T47D (cell line): Measurements from ENCODE around the gene GAREM2.

Source experiments
- DNase-seq, 2 experiments: peaks; one replicate each; pipeline versions ENCODE4 v3.0.0 to v3.0.0-alpha.2; 2011 to 2012; ENCODE audit warnings: low read depth in 1 of 2, low spot score in 1 of 2
- JUND ChIP-seq: IDR thresholded peaks from 2 replicates; pipeline ENCODE4 v1.6.1; 2012; ENCODE audit warnings: low read depth
- in situ Hi-C: cut with HindIII; loops from 2 replicates; pipeline ENCODE4 v1.10.0; 2016; ENCODE audit warnings: low sequenced_read_pairs, low pct_unique_long_range_greater_than_20kb

Gene GAREM2

DNA sequence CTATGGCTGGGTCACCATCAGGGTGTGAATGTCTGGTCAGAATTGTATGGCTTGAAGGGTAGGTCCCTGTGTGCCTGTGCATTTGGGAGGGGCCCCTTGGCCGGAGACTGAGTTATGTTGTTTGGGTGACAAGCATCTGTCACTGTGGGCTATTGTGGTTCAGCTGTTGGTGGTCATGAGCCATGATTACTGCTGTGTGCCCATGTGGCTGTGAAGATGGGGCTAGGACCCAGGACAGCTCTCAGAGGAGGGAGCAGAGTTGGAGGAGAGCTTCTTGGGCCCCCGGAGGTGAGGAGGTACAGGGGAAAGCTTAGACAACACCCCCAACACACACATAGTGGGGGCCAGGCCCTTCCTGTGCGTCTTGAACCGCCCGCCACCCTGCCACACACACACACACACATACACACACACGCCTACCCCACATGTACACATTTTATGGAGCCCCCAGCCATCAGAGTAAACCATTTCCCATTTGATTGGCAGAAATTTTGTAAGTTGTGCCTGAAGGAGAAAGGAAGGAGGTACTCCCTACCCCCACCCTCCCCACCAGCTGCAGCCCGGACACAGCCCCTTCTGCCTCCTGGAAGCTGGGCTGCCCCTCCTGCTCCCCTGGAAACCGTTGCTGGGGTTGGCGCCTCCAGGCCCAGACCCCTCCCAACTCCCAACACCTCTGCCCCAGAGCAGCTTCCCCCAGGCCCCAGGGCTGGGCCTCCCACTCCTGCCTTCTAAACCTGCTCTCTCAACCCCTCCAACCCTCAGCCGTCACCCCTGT is 2.0 kb downstream of the GAREM2 start:
- in situ Hi-C loops = no loop called here
- no peak for DNase-seq
- TF ChIP-seq JUND = no peak

DNA sequence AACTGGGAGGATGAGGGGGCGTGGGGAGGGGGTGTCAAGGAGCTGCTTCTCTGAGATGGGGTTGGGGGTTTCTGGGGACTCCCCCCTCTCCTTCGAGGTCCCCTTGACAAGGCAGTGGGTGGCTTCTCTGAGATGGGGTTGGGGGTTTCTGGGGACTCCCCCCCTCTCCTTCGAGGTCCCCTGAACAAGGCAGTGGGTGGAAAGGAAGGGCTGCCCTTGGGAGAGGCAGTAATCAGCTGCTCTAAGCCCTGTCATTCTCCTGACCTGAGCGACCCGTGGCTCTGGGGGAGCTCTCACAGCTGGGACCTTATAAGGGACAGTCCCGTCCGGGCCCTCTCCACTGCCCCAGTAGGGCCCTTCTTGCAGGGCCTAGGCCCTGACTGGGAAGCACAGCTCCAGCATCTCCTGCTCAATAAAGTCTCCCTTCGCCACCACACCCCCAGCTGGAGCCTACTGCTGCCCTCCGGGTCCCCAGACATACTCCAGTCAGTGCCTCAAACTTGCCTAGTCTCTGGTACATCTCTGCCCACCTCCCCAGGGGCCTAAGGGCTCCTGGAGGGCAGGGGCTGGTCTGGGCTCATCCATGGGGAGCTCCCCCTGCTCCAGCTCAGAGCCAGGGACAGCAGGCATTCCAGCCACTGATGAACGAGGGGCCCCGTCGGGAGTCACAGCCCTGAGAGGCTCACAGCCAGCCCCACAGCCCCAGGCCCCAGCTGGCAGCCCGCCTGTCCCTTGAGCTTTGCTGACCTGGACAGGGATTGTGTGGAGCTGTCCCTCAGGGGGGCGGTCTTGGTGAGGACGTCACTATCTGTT is 2.8 kb downstream of the GAREM2 start:
- in situ Hi-C loops = no loop called here
- no peak for TF ChIP-seq JUND
- DNase-seq = no peak

DNA sequence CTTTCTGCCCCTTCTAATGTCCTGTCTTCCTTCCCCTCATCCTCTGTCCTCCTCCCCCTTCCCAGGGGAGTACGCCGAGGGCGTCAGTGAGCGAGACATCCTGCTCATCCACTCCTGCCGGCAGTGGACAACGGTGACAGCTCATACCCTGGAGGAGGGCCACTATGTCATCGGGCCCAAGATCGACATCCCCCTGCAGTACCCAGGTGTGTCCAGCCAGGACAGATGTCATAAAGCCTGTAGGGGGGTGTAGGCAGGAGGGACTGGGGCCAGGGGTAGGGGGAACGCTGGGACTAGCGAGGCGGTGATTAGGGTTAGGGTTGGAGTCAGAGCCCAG is 3.4 kb downstream of the GAREM2 start:
- no peak for TF ChIP-seq JUND
- no peak for DNase-seq
- in situ Hi-C loops = no loop called here

DNA sequence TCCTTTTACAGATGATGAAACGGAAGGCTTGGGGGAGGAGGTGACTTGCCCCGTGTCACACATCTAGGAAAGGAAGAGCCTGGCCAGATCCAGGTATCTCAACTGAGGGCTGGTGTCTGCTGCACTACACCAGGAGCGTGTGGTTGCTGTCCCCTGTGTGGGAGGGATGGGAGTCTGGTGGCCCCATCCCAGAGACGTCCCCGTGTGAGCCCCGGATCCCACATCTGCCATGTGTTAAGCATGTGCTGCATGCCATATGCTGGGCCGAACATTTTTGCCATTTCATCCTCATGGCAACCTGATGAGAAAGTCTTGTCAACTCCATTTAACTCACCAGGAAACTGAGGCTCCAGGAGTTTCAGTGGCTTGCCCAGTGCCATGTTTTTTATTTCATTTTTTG is 4.2 kb downstream of the GAREM2 start:
- in situ Hi-C loops = no loop called here
- DNase-seq = no peak

DNA sequence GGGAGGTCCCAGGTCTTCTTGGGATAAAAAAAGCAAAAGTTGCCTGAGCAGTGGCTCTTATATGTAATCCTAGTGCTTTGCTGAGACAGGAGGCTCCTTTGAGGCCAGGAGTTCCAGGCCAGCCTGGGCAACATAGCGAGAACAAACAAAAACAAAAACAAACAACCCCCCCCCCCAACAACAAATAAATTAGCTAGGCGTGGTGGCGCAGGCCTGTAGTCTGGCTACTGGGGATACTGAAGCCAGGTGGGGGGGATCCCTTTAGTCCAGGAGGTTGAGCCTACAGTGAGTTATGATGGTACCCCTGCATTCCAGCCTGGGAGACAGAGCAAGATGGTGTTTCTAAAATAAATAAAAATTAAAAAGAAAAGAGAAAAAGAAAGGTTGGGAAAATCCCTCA is 5.4 kb downstream of the GAREM2 start:
- DNase-seq = no peak
- TF ChIP-seq JUND = no peak
- in situ Hi-C loops = no loop called here

More for the DNA sequence above, 4.2 kb downstream of the GAREM2 start:
- no peak for TF ChIP-seq JUND

DNA sequence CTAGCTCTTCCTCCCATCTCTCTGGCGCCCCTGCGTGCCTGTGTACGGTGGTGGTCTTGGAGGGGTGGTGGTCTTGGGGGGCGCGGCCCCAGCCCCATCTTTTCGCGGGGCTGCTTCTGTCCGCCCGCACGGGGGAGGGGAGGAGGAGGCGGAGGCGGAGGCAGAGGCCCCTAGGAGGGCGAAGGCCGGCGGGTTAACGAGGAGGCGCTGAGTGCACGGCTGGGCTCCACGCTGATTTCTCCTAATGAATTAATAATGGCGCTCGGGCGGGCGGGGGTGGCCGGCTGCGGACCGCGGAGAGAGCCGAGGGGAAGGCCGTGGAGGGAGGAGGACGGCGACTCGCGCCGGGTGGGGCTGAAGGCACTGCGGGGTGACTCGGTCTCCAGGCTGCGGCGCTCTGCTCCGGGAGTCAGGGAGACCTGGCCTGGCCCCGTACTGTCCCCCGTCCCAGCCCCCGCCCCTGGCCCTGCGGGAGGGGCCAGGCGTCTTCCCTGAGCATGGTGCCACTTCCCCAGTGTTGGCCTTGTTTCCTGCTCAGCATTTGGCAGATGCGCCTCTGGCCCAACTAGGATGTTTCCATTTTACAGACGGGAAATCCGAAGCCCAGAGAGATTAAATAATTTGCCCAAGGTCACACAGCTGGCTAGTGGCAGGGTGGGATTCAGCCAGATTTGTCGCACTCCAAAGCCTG is 6.0 kb downstream of the GAREM2 start:
- DNase-seq = peak in 1 of 2 experiments; percentile 13
- in situ Hi-C loops = no loop called here
- no peak for TF ChIP-seq JUND

DNA sequence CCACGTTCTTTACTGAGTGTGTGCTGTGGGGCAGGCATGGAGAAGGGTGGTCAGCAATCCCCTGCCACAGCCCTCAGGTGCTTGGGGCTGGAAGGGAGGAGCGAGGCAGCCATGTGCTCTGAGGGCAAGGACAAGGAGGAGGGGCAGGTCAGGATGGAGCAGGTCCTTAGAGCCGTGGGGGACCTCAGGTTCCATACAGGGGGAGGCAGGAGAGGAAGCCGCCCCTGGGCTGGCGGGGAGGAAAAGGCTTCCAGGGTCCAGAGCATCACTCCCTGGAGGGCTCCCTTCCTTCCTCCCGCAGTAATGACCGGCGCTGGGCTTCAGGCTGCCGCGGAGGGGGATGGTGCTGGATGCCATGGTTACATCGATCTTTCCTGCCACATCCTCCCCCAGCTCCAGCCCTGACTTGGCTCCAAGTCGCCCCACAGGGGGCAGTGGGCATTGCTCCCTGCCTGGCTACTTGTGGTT is 6.6 kb downstream of the GAREM2 start:
- no peak for TF ChIP-seq JUND
- no peak for DNase-seq
- in situ Hi-C loops = no loop called here

DNA sequence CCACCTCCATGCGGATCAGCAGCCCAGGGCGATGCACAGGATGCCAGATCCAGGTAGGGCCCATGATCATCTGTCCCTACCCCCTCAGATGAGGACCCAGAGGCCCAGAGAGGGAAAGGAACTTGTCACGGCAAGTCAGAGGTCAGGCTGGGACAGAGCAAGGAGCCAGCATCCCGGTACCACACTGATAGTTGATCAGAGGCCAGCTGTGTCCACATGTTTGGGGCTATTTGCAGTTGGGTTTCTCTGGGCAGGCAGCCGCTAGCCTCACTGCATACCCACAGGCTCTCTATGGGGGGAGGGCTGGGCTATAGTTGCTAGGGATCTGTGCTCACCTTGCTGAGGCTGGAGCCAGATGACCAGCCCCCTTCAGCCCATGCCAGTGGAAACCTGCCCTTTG is 9.6 kb downstream of the GAREM2 start:
- in situ Hi-C loops = no loop called here
- no peak for TF ChIP-seq JUND

DNA sequence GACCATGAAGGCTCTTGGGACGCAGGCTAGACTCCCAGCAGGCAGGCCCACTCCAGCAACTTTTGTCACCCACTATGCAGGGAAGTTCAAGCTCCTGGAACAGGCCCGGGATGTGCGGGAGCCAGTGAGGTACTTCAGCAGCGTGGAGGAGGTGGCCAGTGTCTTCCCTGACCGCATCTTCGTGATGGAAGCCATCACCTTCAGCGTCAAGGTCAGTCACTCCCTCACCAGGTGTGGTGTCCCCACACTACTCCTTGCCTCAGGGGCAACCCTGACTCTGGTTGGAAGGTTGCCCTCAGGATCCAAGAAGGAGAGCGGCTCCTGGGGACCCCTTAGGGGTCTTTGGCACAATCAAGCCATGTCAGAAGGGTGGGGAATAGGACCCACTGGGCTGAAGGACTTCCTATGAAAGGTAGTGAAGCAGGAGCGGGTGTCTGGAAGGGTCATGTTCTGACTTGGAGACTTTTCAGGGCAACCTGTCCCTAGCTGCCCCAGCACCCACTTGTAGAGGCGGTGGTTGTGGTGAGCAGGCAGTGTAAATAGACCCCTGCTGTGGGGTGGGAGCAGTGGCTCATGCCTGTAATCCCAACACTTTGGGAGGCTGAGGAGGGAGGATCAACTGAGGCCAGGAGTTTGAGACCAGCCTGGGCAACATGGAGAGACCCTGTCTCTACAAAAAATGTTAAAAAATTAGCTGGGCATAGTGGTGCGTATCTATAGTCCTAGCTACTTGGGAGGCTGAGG is 10.2 kb downstream of the GAREM2 start:
- in situ Hi-C loops = no loop called here
- no peak for TF ChIP-seq JUND
- DNase-seq = no peak

More for the DNA sequence above, 9.6 kb downstream of the GAREM2 start:
- DNase-seq = peak in 1 of 2 experiments; percentile 2

DNA sequence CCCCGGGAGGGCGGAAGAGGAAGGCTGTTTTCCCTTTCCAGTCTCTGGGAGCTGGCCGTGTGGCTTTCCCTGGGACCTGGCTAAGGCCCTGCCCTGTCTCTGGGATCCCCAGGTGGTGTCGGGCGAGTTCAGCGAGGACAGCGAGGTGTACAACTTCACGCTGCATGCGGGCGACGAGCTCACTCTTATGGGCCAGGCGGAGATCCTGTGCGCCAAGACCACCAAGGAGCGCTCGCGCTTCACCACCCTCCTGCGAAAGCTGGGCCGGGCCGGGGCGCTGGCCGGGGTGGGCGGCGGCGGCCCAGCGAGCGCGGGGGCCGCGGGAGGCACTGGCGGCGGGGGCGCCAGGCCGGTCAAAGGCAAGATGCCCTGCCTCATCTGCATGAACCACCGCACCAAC is 11.2 kb downstream of the GAREM2 start:
- DNase-seq = no peak
- no peak for TF ChIP-seq JUND
- in situ Hi-C loops = no loop called here

DNA sequence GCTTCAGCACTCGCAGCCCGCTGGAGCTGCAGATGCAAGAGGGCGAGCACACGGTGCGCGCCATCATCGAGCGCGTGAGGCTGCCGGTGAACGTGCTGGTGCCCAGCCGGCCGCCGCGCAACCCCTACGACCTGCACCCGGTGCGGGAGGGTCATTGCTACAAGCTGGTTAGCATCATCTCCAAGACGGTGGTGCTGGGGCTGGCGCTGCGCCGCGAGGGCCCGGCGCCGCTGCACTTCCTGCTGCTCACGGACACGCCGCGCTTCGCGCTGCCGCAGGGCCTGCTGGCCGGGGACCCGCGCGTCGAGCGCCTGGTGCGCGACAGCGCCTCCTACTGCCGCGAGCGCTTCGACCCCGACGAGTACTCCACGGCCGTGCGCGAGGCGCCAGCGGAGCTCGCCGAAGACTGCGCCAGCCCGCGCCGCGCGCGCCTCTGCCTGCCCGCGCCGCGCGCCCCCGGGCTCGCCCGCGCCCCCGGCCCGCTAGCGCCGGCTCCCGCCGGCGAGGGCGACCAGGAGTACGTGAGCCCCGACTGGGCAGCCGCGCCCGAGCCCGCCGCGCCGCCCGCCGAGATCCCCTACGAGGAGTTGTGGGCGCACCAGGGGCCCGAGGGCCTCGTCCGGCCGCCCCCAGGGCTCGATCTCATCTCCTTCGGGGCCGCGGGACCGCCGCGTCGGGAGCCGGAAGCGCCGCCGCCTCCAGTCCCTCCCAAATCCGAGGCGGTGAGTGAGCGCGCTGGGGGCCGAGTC is 11.8 kb downstream of the GAREM2 start:
- DNase-seq = no peak
- in situ Hi-C loops = no loop called here
- no peak for TF ChIP-seq JUND

DNA sequence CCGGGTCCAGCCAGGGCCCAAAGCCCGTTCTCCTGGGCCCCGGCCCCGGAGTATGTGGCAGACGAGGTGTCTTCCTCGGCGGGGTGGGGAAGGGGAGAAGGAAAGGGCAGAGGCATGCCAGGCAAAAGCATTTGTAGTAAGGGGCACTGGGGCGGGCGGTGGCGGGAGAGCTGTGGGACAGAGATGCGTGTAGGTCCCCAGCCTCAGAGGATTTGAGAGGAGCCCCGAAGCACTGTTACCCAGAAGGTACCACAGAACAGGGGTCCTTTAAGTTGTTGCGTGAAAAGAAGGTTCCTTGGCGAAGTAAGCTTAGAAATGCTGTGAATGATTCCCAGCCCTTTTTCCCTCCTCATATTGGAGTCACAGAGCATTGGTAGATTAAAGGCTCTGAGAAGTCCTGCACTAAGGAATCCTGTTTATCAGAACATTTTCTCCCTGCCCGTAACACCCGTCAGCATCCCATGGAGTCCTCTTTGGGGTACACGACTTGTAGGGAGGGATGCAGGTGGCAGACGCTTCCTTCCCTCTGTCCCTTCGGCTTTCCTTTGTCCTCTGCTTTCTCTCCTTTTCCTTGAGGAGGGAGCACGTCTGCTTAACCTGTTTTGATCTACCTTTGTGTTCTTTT is 12.5 kb downstream of the GAREM2 start:
- no peak for TF ChIP-seq JUND
- in situ Hi-C loops = no loop called here
- no peak for DNase-seq
